Endodermal cell (in vitro differentiated cells): ENCODE results near the gene FABP7. TPM values are rescaled to one million over a fixed set of nuclear protein-coding genes. Genes with fewer than 3 reads are reported as not detected.

Experiments used
- DNase-seq: peaks from one replicate; pipeline ENCODE4 v3.0.0-alpha.2; 2017
- H3K27ac ChIP-seq: 2 replicates; pipeline ENCODE4 v1.5.1; 2013; ENCODE audit warnings: mild to moderate bottlenecking, low read depth, low read length, moderate library complexity
- H3K27me3 ChIP-seq: 2 replicates; pipeline ENCODE4 v1.6.1; 2013; ENCODE audit warnings: mild to moderate bottlenecking, low read length, moderate library complexity; ENCODE audit not compliant: insufficient read depth, control insufficient read depth, poor library complexity, severe bottlenecking
- H3K36me3 ChIP-seq: 2 replicates; pipeline ENCODE4 v1.7.0; 2013; ENCODE audit warnings: mild to moderate bottlenecking, low read length, moderate library complexity; ENCODE audit not compliant: control insufficient read depth, insufficient read depth
- H3K4me1 ChIP-seq: one replicate; pipeline ENCODE4 v1.7.0; 2013; ENCODE audit warnings: low read length; ENCODE audit not compliant: control insufficient read depth, insufficient read depth
- H3K4me3 ChIP-seq: 2 replicates; pipeline ENCODE4 v1.5.1; 2013; ENCODE audit warnings: mild to moderate bottlenecking, low read length, moderate library complexity
- H3K9ac ChIP-seq: 2 replicates; pipeline ENCODE4 v1.6.1; 2013; ENCODE audit warnings: mild to moderate bottlenecking, low read length, moderate library complexity; ENCODE audit not compliant: poor library complexity, severe bottlenecking; ENCODE audit errors: extremely low read depth
- H3K9me3 ChIP-seq: 2 replicates; pipeline ENCODE4 v1.6.1; 2013; ENCODE audit warnings: mild to moderate bottlenecking, low read length, moderate library complexity; ENCODE audit not compliant: control insufficient read depth
- H3K27ac Mint-ChIP-seq: 2 replicates; pipeline ENCODE4 v1.8.0; 2020; ENCODE audit warnings: mixed read lengths
- H3K27me3 Mint-ChIP-seq: 2 replicates; pipeline ENCODE4 v1.8.0; 2021; ENCODE audit warnings: mild to moderate bottlenecking, mixed read lengths; ENCODE audit not compliant: insufficient read depth
- H3K36me3 Mint-ChIP-seq: 2 replicates; pipeline ENCODE4 v1.8.0; 2020; ENCODE audit warnings: low read depth, mixed read lengths
- H3K4me1 Mint-ChIP-seq: 2 replicates; pipeline ENCODE4 v1.8.0; 2020; ENCODE audit warnings: mixed read lengths
- H3K4me3 Mint-ChIP-seq: 2 replicates; pipeline ENCODE4 v1.8.0; 2020; ENCODE audit warnings: mild to moderate bottlenecking, moderate library complexity, mixed read lengths
- H3K9me3 Mint-ChIP-seq: 2 replicates; pipeline ENCODE4 v1.8.0; 2020; ENCODE audit warnings: mild to moderate bottlenecking, mixed read lengths
- CTCF ChIP-seq: fragments of 200-600 bp; sonication (generic); conservative IDR thresholded peaks from 2 replicates; pipeline ENCODE4 v1.5.0; 2021; ENCODE audit warnings: antibody characterized with exemption, mild to moderate bottlenecking
- WGBS, 2 experiments: methylation state at CpG; one replicate each; pipeline versions ENCODE4 v1.1.5 to v1.1.7; 2013; ENCODE audit warnings: missing lambda C conversion rate in 2 of 2, mixed read lengths in 1 of 2; ENCODE audit not compliant: insufficient coverage in 1 of 2, insufficient read length in 1 of 2; 5-methylcytosine and 5-hydroxymethylcytosine counted together
- total RNA-seq, 2 donors: library from RNA; stranded (reverse); fragmentation: NEBNext Ultra II Directional in 1 of 2; extraction: Animal tissue kit (Norgen Biotek cat#: 25700) in 1 of 2; gene quantifications; 2 replicates in 1 of 2; 3 replicates in 1 of 2; pipeline ENCODE4 v1.2.1, GENCODE V29; 2021

FABP7 gene
- total RNA-seq, 2 donors from 2014 or later = 2.7 to 3.4 TPM

DNA sequence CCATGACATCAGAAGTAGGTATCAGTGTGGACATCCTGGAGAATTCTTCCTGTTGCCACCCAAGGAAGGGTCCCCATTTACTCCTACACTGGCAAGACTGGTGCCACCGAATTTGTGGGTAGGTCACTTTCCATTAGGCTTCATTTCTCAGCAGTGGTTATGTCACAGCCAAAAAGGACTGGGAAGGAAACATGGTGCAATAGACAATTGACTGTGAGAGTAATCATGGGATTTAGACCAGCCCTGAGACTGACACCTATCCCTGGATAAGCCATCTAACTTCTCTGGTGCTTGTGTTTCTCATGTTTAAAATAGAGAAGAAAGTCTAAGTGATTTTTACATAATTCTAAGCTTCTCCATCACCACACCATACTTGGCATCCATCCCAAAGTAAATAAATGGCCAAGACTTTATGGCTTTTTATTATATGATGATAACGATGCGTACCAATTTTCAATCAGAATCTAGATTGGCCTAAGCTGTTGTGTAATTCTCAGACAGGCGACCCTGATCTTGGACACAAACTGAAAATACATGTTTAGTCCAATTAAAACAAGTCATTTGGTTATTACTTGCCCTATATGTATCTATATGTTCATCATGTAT is 19.7 kb downstream of the FABP7 start:
- no peak overlapping the region for H3K4me3 ChIP-seq
- H3K4me1 Mint-ChIP-seq = peaks cover 28% of the 10 kb centered on the region
- no peaks in the 10 kb centered on the region for H3K27me3 ChIP-seq
- no peak for DNase-seq
- no peaks in the 10 kb centered on the region for H3K36me3 Mint-ChIP-seq
- H3K9me3 Mint-ChIP-seq = no peaks in the 10 kb centered on the region
- no peak for TF ChIP-seq CTCF
- no peaks in the 10 kb centered on the region for H3K27me3 Mint-ChIP-seq
- no peak overlapping the region for H3K27ac Mint-ChIP-seq
- no peak overlapping the region for H3K4me3 Mint-ChIP-seq
- WGBS, 2 experiments = 94 to 95% methylated on average over 3 to 4 of the region's 4 CpGs
- no peak overlapping the region for H3K9ac ChIP-seq
- H3K9me3 ChIP-seq = no peaks in the 10 kb centered on the region
- H3K36me3 ChIP-seq = no peaks in the 10 kb centered on the region
- H3K27ac ChIP-seq = no peak overlapping the region
- H3K4me1 ChIP-seq = peaks cover 2% of the 10 kb centered on the region

DNA sequence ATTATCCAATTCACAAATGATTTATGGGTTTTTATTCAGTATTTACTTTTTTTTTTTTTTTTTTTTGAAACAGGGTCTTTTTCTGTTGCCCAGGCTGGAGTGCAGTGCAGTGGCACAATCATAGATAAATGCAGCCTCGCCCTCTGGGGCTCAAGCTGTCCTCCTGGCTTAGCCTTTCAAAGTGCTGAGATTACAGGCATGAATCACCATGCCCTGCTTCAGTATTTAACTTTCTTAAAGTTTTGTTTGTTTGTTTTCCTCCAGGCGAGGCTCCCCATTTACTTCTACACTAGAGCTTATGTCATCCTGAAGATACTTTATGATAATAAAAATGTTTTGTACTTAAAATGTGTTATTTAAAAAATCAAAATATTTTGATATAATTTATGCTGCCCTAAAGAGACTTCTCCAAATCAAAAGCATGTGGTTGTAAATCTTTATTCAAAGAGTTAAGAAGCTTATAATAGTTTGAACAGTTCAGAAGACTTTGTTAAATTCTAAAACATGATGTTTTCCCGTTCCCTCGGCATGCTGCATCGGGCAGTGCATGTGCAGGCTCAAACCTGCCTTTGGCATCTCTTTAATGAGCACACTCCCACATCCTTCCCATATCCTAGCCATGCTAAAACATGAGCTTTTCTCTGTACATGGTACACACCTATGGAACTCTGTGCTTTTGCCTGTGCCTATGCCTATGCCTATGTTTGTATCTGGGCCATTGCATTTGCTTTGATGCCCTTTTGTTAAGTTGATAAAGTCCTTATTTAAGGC is 20.6 kb downstream of the FABP7 start:
- Histone ChIP-seq H3K27me3 (no peaks in the 10 kb centered on the region), H3K9ac (no peak overlapping the region), H3K9me3 (no peaks in the 10 kb centered on the region), H3K27ac (no peak overlapping the region), H3K4me1 (peaks cover 2% of the 10 kb centered on the region), H3K36me3 (no peaks in the 10 kb centered on the region), H3K4me3 (no peak overlapping the region)
- TF ChIP-seq CTCF = no peak
- Mint-ChIP-seq H3K4me1 (peaks cover 28% of the 10 kb centered on the region), H3K9me3 (no peaks in the 10 kb centered on the region), H3K4me3 (no peak overlapping the region), H3K27ac (no peak overlapping the region), H3K27me3 (no peaks in the 10 kb centered on the region), H3K36me3 (no peaks in the 10 kb centered on the region)
- DNase-seq = no peak
- WGBS, 2 experiments = 94 to 100% methylated on average over 1 to 4 of the region's 5 CpGs

DNA sequence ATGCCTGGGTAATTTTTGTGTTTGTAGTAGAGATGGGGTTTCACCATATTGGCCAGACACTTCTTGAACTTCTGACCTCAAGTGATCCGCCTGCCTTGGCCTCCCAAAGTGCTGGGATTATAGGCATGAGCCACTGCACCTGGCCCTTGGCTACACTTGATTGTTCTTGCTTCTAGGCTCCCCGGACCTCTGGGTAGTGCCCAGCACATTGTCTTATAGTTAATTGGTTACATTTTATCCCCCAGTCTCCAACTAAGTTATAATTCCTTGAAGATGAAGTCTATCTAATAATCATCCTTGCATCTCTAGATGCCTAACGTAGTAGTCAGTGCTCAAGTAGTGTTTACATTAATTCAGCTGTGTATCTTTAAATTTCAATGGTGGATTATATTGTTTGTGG is 21.4 kb downstream of the FABP7 start:
- H3K27me3 ChIP-seq = no peaks in the 10 kb centered on the region
- no peak for TF ChIP-seq CTCF
- Mint-ChIP-seq H3K9me3 (no peaks in the 10 kb centered on the region), H3K36me3 (no peaks in the 10 kb centered on the region), H3K27ac (no peak overlapping the region), H3K27me3 (no peaks in the 10 kb centered on the region), H3K4me3 (no peak overlapping the region), H3K4me1 (peaks cover 28% of the 10 kb centered on the region)
- no peak overlapping the region for H3K4me3 ChIP-seq
- no peak overlapping the region for H3K9ac ChIP-seq
- WGBS, 2 experiments = 96% methylated on average over 3 of the region's 3 CpGs; no CpG with 5 or more reads in 1 of the 2 experiments
- H3K27ac ChIP-seq = no peak overlapping the region
- H3K4me1 ChIP-seq = peaks cover 2% of the 10 kb centered on the region
- DNase-seq = no peak
- H3K9me3 ChIP-seq = no peaks in the 10 kb centered on the region
- H3K36me3 ChIP-seq = no peaks in the 10 kb centered on the region
